Glutamatergic neuron (in vitro differentiated cells): ENCODE measurements around the gene HOXC9. TPM values are rescaled to one million over a fixed set of nuclear protein-coding genes. Genes with fewer than 3 reads are reported as not detected.

Source experiments
- DNase-seq: peaks from one replicate; pipeline ENCODE4 v3.0.0; 2022
- H3K27ac Mint-ChIP-seq: one replicate; pipeline ENCODE4 v1.8.0; 2020; ENCODE audit warnings: mild to moderate bottlenecking, mixed read lengths, inconsistent platforms; ENCODE audit not compliant: unreplicated experiment
- H3K27me3 Mint-ChIP-seq: one replicate; pipeline ENCODE4 v1.8.0; 2020; ENCODE audit warnings: mild to moderate bottlenecking, moderate library complexity, mixed read lengths, inconsistent platforms; ENCODE audit not compliant: unreplicated experiment
- H3K36me3 Mint-ChIP-seq: one replicate; pipeline ENCODE4 v1.8.0; 2020; ENCODE audit warnings: mild to moderate bottlenecking, mixed read lengths, inconsistent platforms; ENCODE audit not compliant: unreplicated experiment
- H3K4me1 Mint-ChIP-seq: one replicate; pipeline ENCODE4 v1.8.0; 2020; ENCODE audit warnings: mild to moderate bottlenecking, low read depth, mixed read lengths, inconsistent platforms; ENCODE audit not compliant: unreplicated experiment
- H3K4me3 Mint-ChIP-seq: one replicate; pipeline ENCODE4 v1.8.0; 2020; ENCODE audit warnings: mild to moderate bottlenecking, mixed read lengths, inconsistent platforms; ENCODE audit not compliant: unreplicated experiment
- H3K9me3 Mint-ChIP-seq: one replicate; pipeline ENCODE4 v1.8.0; 2020; ENCODE audit warnings: mild to moderate bottlenecking, moderate library complexity, mixed read lengths, inconsistent platforms; ENCODE audit not compliant: unreplicated experiment
- CTCF ChIP-seq: fragments of 200-600 bp; sonication (generic); IDR thresholded peaks from one replicate; pipeline ENCODE4 v1.5.0; 2021; ENCODE audit not compliant: partially characterized antibody, unreplicated experiment
- total RNA-seq: library from RNA; stranded (reverse); fragmentation: NEBNext Ultra II Directional; extraction: Animal tissue kit (Norgen Biotek cat#: 25700); gene quantifications from one replicate; pipeline ENCODE4 v1.2.1, GENCODE V29; 2021; ENCODE audit not compliant: unreplicated experiment

HOXC9 gene
- total RNA-seq, 1 donor from 2014 or later: not detected

GRCh38 chr12:54030442-54030801, 30.5 kb downstream of the HOXC9 start:
- Mint-ChIP-seq H3K27me3 (peaks cover 48% of the 10 kb centered on the region), H3K4me3 (no peak overlapping the region), H3K9me3 (peaks cover 4% of the 10 kb centered on the region), H3K4me1 (peaks cover 6% of the 10 kb centered on the region), H3K27ac (no peak overlapping the region), H3K36me3 (no peaks in the 10 kb centered on the region)
- no peak for TF ChIP-seq CTCF
- no peak for DNase-seq

DNA sequence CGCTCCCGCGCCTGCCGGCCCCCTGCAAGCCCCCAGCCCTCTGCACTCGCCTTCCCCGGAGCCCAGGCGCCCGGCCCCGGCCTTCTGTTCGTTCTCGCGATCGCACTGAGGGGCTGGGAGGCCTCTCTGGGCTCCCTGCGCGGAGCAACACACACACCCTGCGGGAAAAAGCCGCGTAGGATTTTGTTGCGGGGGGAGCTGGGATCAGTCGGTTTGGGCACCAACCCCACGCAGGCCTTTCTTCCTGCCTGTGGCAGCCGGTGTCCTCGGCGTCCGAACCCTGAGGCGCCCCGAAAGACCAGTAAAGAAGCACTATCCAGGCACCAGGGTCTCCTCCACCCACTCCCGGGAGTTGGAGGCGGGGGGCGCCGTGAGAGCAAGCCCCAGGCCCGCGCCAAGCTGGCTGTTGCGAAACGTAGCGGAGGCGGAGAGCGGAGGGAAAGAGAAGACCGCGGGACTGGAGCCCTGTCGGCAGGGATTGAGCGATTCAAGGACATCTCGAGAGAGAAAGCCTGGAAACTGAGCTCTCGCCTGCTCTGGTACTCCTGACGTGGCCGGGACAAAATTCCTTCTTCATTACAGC, 31.0 kb downstream of the HOXC9 start:
- H3K27me3 Mint-ChIP-seq: peaks cover 46% of the 10 kb centered on the region
- peak; percentile 59 for DNase-seq
- no peak overlapping the region for H3K27ac Mint-ChIP-seq
- no peaks in the 10 kb centered on the region for H3K36me3 Mint-ChIP-seq
- H3K4me1 Mint-ChIP-seq: peaks cover 6% of the 10 kb centered on the region
- TF ChIP-seq CTCF: no peak
- H3K4me3 Mint-ChIP-seq: no peak overlapping the region
- H3K9me3 Mint-ChIP-seq: peaks cover 4% of the 10 kb centered on the region

GRCh38 chr12:54031480-54031879, 31.5 kb downstream of the HOXC9 start:
- TF ChIP-seq CTCF: no peak
- H3K27ac Mint-ChIP-seq: no peak overlapping the region
- no peak overlapping the region for H3K4me3 Mint-ChIP-seq
- peaks cover 6% of the 10 kb centered on the region for H3K4me1 Mint-ChIP-seq
- DNase-seq: no peak
- H3K27me3 Mint-ChIP-seq: peaks cover 45% of the 10 kb centered on the region
- peaks cover 4% of the 10 kb centered on the region for H3K9me3 Mint-ChIP-seq
- H3K36me3 Mint-ChIP-seq: no peaks in the 10 kb centered on the region

GRCh38 chr12:54032086-54032619, 32.2 kb downstream of the HOXC9 start:
- no peak for TF ChIP-seq CTCF
- H3K4me1 Mint-ChIP-seq: peaks cover 6% of the 10 kb centered on the region
- H3K27ac Mint-ChIP-seq: no peak overlapping the region
- peaks cover 2% of the 10 kb centered on the region for H3K9me3 Mint-ChIP-seq
- H3K36me3 Mint-ChIP-seq: no peaks in the 10 kb centered on the region
- DNase-seq: no peak
- peaks cover 42% of the 10 kb centered on the region for H3K27me3 Mint-ChIP-seq
- no peak overlapping the region for H3K4me3 Mint-ChIP-seq

DNA sequence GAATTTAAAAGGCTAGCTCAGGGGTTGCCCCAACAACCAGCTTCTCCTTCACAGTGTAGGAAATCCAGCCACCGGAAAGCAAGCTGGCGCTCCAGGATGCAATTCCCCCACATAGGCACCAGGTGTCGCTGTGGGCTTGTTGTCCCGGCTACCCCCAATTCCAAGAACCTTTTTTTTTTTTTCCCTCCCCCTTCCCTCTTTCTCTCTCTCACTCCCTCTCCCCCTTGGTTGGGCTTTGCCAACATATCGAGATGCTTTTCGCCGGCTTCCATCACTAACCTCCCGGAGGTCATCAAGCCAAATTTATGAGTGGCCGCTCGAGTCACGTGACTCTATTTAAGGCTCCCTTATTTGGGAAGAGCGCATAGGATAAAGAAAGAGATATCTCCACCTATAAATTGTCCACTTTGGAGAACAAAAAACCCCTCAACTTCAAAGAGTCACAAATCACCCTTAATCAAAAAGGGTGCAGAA, 32.7 kb downstream of the HOXC9 start, which contains the start of gene HOXC5:
Gene HOXC5, plus strand, starts transcription at position 424 of the 474 bp plus-strand sequence. CDS start 73 bp downstream, outside the sequence.
- no peaks in the 10 kb centered on the region for H3K36me3 Mint-ChIP-seq
- DNase-seq: peak; percentile 80
- peaks cover 43% of the 10 kb centered on the region for H3K27me3 Mint-ChIP-seq
- H3K4me3 Mint-ChIP-seq: peak within 1 kb of the TSS; percentile 55
- no peak within 1 kb of the TSS for H3K27ac Mint-ChIP-seq
- peaks cover 2% of the 10 kb centered on the region for H3K9me3 Mint-ChIP-seq
- TF ChIP-seq CTCF: peak; percentile 99
- peaks cover 6% of the 10 kb centered on the region for H3K4me1 Mint-ChIP-seq
